ENCODE results near the gene IL37. TPM values are rescaled to one million over a fixed set of nuclear protein-coding genes. Genes with fewer than 3 reads are reported as not detected.
"Not testable (repeated sequence)": the region's sequence is repeated elsewhere in the genome, so short reads cannot be mapped to it uniquely, and the experiment has no call there.

The IL37 gene
- total RNA-seq, 1 donor from 2014 or later = 0.39 TPM

GRCh38 chr2:112887964-112888749 is 22.8 kb upstream of the IL37 start:
- intact Hi-C loops (cut with micrococcal nuclease) = loop anchor here (10.0 kb wide), 1 partner anchor 283 kb away; no protein-coding TSS in a partner anchor

GRCh38 chr2:112889976-112890375 is 21.0 kb upstream of the IL37 start:
- intact Hi-C loops (cut with micrococcal nuclease) = loop anchor here (10.0 kb wide), 1 partner anchor 285 kb away; no protein-coding TSS in a partner anchor

- intact Hi-C loops (cut with micrococcal nuclease) = no loop called here
These were observed 19.6 kb upstream of the IL37 start for GRCh38 chr2:112891385-112891831.

- intact Hi-C loops (cut with micrococcal nuclease) = loop anchor here (2.0 kb wide), 1 partner anchor 21 kb away; no protein-coding TSS in a partner anchor
These were observed 17.2 kb upstream of the IL37 start for GRCh38 chr2:112893752-112894151.

GRCh38 chr2:112896909-112897623 is 13.9 kb upstream of the IL37 start:
- intact Hi-C loops (cut with micrococcal nuclease) = no loop called here

GRCh38 chr2:112897624-112897978 is 13.4 kb upstream of the IL37 start:
- intact Hi-C loops (cut with micrococcal nuclease) = no loop called here

GRCh38 chr2:112901431-112902065 is 9.4 kb upstream of the IL37 start:
- intact Hi-C loops (cut with micrococcal nuclease) = not testable (repeated sequence)

- intact Hi-C loops (cut with micrococcal nuclease) = no loop called here
These were observed 8.1 kb upstream of the IL37 start for GRCh38 chr2:112902816-112903215.

GRCh38 chr2:112904883-112905282 is 6.1 kb upstream of the IL37 start:
- intact Hi-C loops (cut with micrococcal nuclease) = no loop called here

- intact Hi-C loops (cut with micrococcal nuclease) = no loop called here
These were observed 4.7 kb upstream of the IL37 start for GRCh38 chr2:112906276-112906675.

- intact Hi-C loops (cut with micrococcal nuclease) = no loop called here
These were observed 3.7 kb upstream of the IL37 start for GRCh38 chr2:112907001-112907949.

- intact Hi-C loops (cut with micrococcal nuclease) = not testable (repeated sequence)
These were observed 2.4 kb upstream of the IL37 start for GRCh38 chr2:112908559-112908958.

- intact Hi-C loops (cut with micrococcal nuclease) = no loop called here
These were observed 746 bp upstream of the IL37 start for GRCh38 chr2:112910219-112910618.

GRCh38 chr2:112912403-112912802 is 1.4 kb downstream of the IL37 start:
- intact Hi-C loops (cut with micrococcal nuclease) = no loop called here

- intact Hi-C loops (cut with micrococcal nuclease) = loop anchor here (2.0 kb wide), 1 partner anchor 21 kb away; no protein-coding TSS in a partner anchor
These were observed 4.6 kb downstream of the IL37 start for GRCh38 chr2:112915300-112916144.

- intact Hi-C loops (cut with micrococcal nuclease) = no loop called here
These were observed 5.2 kb downstream of the IL37 start for GRCh38 chr2:112916145-112916571.

GRCh38 chr2:112916625-112917247 is 5.8 kb downstream of the IL37 start:
- intact Hi-C loops (cut with micrococcal nuclease) = no loop called here

- intact Hi-C loops (cut with micrococcal nuclease) = no loop called here
These were observed 6.9 kb downstream of the IL37 start for GRCh38 chr2:112917856-112918255.

GRCh38 chr2:112918256-112918655 is 7.3 kb downstream of the IL37 start:
- intact Hi-C loops (cut with micrococcal nuclease) = no loop called here
